Stomach smooth muscle (tissue), 2 donors: ENCODE measurements around the gene TRIM26.

Experiments used
- H3K27ac ChIP-seq: one replicate; pipeline ENCODE4 v1.7.0; 2013; ENCODE audit warnings: mild to moderate bottlenecking, low read length, inconsistent platforms
- H3K27me3 ChIP-seq, 2 donors: one replicate each; pipeline ENCODE4 v1.7.0; 2013; ENCODE audit warnings: low read length in 2 of 2; ENCODE audit not compliant: insufficient read depth in 2 of 2, control insufficient read depth in 1 of 2
- H3K36me3 ChIP-seq, 2 donors: one replicate each; pipeline ENCODE4 v1.7.0; 2013; ENCODE audit warnings: low read length in 2 of 2; ENCODE audit not compliant: control insufficient read depth in 2 of 2, insufficient read depth in 2 of 2
- H3K4me1 ChIP-seq: one replicate; pipeline ENCODE4 v1.7.0; 2013; ENCODE audit warnings: low read length; ENCODE audit not compliant: control insufficient read depth, insufficient read depth
- H3K4me3 ChIP-seq, 2 donors: one replicate each; pipeline ENCODE4 v1.7.0; 2013; ENCODE audit warnings: low read length in 2 of 2
- H3K9ac ChIP-seq, 2 donors: one replicate each; pipeline ENCODE4 v1.7.0; 2013; ENCODE audit warnings: low read length in 2 of 2, mild to moderate bottlenecking in 1 of 2
- H3K9me3 ChIP-seq, 2 donors: one replicate each; pipeline ENCODE4 v1.7.0; 2013; ENCODE audit warnings: low read length in 2 of 2; ENCODE audit not compliant: control insufficient read depth in 2 of 2
- donor health status: healthy.
- donor health status: Pancreatic carcinoma.

Gene TRIM26

GRCh38 chr6:30136570-30137286, 76.5 kb downstream of the TRIM26 start:
- H3K4me1 ChIP-seq: no peaks in the 10 kb centered on the region
- H3K9ac ChIP-seq: no peak overlapping the region
- no peaks in the 10 kb centered on the region for H3K9me3 ChIP-seq
- no peak overlapping the region for H3K27ac ChIP-seq
- peaks cover 12 to 22% of the 10 kb centered on the region in 2 donors for H3K27me3 ChIP-seq
- no peaks in the 10 kb centered on the region for H3K36me3 ChIP-seq
- H3K4me3 ChIP-seq: no peak overlapping the region

- Histone ChIP-seq H3K4me1 (peaks cover 2% of the 10 kb centered on the region), H3K9me3 (no peaks in the 10 kb centered on the region), H3K27ac (no peak within 1 kb of the TSS), H3K4me3 (no peak within 1 kb of the TSS), H3K9ac (no peak within 1 kb of the TSS), H3K27me3 (peaks cover 20 to 27% of the 10 kb centered on the region in 2 donors), H3K36me3 (no peaks in the 10 kb centered on the region)
These were observed 77.4 kb downstream of the TRIM26 start, which contains the start of gene TRIM40 for GRCh38 chr6:30135757-30136156. TRIM40 (plus strand) TSS chr6:30136140; CDS start chr6:30137037, 897 bp downstream.

GRCh38 chr6:30135147-30135546, 78.1 kb downstream of the TRIM26 start:
- Histone ChIP-seq H3K27ac (no peak overlapping the region), H3K27me3 (peaks cover 25 to 31% of the 10 kb centered on the region in 2 donors), H3K4me3 (no peak overlapping the region), H3K36me3 (no peaks in the 10 kb centered on the region), H3K9ac (no peak overlapping the region), H3K4me1 (peaks cover 2% of the 10 kb centered on the region), H3K9me3 (no peaks in the 10 kb centered on the region)
